GM21360 (cell line): Measurements from ENCODE around the gene NAALADL2.

Source experiments
- ATAC-seq: cut with Tn5 transposase; IDR thresholded peaks from one replicate; pipeline ENCODE4 v1.9.1; 2021; ENCODE audit warnings: mild to moderate bottlenecking, moderate library complexity; ENCODE audit not compliant: unreplicated experiment

The NAALADL2 gene

DNA sequence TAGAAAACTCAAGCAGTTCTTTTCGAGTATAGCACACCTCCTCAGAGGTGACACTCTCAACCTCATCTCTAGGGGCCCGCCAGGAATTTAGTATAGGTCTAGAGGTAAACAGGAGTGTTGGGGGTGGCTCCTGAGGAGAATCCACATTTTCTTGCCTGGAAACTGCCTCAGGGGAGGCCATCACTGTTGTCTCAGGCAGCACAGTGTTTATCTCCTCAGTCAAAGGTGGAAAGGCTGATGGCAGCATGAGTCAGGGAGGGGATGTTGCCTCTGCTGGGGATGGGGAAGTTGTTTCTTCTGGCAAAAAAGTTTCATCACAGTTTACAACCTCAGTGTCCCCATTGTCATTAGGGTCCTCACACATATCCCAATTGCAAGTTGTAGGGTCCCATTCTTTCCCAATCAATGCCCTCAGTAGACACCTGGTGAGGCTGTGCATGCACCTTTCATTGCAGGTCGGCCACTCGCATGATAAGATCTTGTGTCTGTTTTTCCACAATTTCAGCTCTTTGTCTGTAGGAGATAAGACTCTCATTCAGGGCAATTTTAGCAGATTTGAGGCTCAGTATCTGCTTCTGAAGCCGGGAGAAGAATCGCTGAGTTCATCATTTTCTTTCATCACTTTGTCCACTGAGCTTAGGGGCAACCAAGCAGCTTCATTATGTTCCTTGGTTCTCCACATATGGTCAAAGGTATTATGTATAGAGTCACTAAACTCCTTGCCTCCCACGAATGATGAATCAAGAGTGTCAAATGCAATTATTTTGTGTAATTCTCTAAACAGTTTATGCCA lies 25.8 kb downstream of the NAALADL2 start:
- no peak for ATAC-seq

DNA sequence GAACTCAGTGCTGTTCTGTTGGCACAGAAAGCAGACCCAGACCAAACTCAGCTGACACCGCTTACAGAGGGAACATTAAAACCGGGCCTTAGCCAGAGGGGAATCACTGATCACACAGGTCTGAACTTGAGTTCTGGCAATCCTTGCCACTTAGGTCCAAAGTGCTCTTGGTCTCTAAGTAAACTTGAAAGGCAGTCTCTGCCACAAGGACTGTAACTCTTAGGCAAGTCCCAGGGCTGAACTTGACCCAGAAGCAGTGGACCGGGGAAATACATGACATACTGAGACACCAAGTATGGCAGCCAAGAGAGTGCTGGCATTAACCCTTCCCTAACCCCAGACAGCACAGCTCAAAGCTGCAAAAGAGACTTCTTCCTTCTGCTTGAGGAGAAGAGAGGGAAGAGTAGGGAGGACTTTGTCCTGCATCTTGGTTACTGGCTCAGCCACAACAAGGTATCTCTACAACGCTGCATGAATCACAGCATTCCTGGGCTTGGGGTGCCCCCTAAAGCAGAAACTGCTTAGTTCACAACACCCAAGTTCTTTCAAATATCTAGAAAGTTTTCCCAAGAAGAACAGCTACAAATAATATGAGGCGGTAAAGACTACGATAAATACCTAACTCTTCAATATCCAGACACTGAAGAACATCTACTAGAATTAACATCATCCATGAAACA lies 32.5 kb downstream of the NAALADL2 start:
- no peak for ATAC-seq

DNA sequence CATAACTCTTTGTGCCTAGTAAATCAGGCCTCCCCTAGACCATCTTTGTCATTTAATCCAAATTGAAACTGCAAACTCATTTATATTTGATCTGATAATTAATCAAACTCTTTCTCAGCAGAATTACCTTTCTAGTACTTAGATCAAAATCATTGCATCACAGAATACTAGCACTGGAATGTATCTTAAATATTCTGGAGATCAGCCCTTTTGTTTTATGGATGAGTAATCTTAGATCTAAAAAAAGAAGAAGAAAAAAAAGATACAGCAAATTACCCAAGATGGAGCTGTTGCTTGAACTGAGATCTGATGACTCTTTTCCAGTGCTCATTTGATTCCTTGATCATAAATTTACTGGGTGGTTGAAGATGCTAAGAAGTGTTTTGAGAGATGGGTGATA lies 47.9 kb downstream of the NAALADL2 start:
- ATAC-seq, result no peak

DNA sequence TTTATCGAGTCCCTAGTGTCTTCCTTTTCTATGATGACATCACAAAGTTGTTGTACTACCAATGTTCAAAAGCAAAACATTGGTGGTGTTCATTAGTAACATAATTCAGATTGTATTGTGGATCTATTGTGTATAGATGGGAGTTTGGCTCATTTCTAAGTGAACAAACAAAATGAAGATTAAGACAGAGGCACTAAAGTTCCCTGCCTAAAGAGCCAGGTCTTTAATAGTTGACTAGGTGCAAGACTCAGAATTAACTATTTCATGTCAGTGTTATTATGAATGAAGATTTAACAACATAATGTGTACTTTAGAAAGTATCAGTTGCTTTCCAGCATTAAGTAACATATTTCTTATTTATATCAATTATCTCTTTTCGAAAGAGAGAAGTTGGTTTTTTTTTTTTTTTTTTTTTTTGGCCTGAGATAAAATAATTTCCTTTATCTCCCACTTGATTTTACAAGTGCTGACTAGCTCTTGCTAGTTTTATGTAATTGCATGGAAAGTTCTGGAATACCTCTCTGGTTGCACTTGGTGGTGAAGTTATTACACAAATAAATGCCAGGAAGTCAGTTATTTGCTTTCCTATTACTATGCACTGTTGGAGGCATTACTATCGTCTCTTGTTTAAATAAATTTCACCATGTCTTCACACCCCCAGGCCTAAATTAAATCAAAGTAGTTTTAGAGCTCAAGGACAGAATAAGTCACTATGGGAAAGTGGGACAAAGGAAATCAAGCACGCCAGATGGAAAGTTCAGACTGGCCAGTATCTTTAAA lies 48.7 kb downstream of the NAALADL2 start:
- ATAC-seq, result no peak

DNA sequence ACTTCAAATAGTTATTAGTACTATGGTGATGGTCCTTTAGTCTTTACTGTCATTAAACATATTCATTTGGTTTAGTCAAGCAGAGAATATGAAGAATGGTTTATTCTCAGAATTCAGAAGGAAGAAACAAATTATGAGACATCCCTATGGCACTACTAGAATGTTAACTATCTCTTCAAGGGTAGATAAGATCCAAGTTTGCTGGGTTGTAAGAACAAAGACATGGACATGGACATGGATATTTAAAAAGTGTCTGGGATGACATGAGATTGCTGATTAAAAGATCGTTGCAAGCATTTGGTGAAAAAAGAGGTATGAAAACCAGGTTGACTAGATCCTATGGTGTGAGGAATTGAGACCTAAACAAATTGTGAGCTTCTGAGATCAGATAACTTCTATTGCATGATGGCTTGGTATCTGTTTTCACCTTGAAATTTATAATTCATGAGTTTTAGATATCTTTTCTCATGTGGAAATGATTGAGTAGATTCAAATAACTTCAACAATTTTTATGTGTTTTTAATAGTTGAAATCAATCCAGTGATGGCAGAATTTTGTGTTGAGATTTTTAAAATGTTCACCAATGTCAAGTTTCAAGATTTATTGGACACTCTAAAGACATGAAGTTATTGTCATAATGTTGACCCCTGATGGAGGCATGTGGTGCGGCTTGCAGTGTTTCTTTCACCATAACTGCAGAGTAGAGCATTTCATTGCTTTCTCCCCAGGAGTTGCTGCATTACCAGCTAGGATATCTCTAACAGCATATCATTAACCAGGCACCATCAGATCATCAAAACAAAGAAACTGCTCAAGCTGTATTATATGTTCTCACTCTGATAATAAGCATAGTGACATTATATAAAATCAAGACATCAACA lies 72.6 kb downstream of the NAALADL2 start:
- no peak for ATAC-seq

DNA sequence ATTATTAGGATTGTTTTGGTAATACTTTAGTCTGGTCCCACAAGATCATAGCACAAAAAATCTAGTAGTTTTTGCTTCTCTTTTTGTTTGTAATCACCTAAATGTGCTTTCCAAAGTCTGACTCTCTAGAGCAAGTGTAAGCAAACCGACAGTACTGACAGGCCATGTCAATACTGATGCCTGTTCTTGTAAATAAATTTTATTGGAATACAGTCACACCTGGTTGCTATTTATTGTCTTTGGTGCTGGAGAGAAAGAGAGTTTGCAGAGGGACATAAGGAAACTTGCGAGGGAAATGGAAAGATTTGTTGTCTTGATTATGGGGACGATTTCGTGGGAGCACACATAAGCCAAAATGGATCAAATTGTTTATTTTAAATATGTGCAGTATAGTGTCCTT lies 77.5 kb downstream of the NAALADL2 start:
- no peak for ATAC-seq

DNA sequence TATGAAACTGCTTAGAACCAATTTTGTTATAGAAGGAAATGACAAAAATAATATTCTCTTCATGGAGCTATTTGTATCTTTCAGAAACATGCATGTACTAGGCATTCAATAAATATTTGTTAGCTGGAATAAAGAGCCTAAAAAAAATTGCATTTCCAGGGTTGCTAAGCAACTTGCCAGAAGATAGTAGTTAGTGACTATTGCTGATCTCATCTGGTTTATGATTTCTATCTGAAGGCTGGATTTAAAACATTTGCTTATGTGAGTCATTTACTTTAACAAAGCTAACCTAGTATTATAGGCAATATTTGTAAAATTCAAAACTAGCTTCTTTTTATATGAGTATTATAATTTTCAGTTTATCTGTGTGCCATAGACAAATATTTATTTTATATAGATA lies 78.3 kb downstream of the NAALADL2 start:
- ATAC-seq, result no peak

DNA sequence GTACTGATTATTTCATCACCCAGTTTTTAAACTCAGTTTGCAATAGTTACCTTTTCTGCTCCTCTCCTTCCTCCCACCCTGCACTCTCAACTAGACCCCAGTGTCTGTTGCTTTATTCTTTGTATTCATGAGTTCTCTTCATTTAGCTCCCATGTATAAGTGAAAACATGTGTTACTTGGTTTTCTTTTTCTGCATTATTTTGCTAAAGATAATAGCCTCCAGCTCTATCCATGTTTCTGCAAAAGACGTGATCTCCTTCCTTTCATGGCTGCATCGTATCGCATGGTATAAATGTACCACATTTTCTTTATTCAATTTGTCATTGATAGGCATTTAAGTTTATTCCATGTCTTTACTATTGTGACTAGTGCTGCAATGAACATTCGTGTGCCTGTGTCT lies 79.0 kb downstream of the NAALADL2 start:
- ATAC-seq, result no peak

DNA sequence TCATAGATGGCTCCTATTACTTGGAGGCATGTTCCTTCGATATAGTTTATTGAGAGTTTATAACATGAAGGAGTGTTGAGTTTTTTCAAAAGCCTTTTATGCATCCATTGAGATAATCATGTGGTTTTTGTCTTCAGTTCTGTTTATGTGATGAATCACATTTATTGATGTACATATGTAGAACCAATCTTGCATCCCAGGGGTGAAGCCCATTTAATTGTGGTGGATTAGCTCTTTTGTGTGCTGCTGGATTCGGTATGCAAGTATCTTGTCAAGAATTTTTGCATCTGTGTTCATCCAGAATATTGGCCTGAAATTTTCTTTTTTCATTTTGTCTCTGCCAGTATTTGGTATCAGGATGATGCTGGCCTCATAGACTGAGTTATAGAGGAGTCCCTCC lies 81.0 kb downstream of the NAALADL2 start:
- no peak for ATAC-seq

DNA sequence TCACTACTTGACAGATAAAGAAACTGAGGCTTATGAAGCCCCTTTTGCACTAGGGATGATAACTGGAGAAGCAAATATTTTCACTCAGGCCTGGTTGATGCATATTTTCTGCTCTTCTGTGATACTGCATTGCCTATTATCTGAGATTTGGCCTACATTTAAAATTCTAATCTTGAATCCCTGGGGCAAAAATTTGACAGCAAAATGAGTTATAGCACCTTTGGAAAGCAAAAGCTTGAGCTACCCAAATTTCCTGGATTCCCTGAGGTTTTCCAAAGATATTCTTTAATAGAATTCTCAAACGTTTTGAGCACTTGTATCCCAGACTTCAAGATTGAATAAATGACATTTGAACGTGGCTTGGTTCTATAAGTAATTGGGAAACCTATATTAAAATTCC lies 86.1 kb downstream of the NAALADL2 start:
- no peak for ATAC-seq

DNA sequence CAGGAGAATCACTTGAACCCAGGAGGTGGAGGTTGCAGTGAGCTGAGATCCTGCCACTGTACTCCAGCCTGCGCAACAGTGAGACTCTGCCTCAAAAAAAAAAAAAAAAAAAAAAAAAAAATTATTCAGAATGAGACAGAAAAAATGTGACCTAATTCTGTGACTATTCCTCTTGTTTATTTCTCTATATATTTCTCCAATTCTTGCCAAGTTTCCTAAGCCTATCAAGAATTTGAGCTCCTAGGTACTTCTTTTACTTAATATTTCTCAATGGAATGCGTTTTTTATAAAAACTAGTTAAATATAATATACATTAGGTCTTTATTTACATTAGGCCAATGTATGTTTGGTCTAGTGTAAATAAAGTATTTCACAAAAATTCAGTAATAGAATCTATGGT lies 86.8 kb downstream of the NAALADL2 start:
- no peak for ATAC-seq

DNA sequence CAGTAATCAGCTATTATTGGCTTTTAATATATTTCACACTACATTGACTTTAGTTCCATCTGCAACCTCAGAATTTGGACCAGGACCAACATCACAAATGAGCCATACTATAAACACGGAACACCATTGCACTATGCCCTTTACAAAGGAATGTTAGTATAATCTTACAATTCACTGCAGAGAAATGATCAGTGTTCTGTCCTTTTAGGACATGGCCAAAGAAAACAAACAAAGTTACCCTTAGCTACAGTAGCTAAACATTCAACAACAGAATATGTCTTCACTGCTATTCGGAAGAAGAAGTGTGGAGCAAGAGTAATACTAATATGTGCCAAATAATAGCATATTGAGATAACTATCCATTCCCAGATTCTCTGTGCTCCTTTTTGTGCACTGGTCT lies 90.4 kb downstream of the NAALADL2 start:
- ATAC-seq, result no peak

DNA sequence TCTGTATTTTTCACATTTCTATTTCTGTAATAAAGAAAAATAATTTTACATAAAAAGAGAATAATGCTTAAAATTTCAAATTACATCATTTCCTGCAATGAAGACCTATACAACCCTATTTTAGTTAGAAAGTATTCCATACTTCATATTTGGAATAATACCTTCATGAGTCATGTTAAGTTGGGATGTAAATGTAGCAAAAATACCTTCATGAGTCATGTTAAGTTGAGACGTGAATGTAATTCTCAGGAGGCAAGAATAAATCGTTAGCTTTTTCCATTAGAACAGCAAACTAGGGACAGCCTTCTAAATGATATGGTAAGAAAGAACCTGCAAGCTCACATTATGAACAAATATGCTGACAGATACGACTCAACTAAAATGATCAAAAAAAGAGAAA lies 91.9 kb downstream of the NAALADL2 start:
- ATAC-seq, result no peak

DNA sequence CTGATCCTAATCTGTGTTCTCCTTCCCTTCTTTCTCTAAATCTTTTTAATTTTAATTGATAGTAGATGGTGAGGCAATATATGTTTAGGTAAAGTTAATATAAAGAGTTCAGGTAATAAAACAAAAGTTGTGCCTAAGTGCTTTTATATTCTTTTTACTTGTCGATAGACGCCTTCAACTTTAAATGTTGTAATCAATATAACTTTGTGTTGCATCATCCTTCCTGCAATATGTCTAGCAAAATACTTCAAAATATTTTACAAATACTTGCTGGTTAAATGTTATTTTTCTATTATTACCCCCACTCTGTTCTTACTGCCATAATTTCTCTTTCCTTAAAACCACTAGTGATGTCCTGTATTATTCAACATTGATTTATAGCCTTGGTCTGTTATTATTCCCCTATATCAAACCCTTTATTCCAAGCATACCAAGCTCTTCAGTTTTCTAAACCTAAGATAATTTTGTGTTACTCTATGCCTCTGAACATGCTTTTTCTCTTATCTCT lies 92.4 kb downstream of the NAALADL2 start:
- ATAC-seq, result no peak

DNA sequence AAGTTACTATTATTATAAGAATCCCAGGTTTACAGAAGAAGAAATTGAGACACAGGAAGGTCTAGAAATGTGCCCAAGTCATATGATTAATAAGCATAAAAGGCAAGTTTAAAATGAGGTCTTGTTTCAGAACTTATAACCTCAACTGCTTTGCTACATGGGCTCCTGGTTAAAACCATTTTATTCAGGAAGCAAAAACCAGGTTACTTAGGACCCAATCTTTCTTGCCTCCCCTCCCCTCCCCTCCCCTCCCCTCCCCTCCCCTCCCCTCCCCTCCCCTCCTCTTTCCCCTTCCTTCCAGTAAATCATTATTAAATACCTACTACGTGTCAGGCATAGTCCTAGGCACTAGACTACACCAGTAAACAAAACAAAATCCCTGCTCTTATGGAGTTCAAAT lies 93.9 kb downstream of the NAALADL2 start:
- no peak for ATAC-seq

DNA sequence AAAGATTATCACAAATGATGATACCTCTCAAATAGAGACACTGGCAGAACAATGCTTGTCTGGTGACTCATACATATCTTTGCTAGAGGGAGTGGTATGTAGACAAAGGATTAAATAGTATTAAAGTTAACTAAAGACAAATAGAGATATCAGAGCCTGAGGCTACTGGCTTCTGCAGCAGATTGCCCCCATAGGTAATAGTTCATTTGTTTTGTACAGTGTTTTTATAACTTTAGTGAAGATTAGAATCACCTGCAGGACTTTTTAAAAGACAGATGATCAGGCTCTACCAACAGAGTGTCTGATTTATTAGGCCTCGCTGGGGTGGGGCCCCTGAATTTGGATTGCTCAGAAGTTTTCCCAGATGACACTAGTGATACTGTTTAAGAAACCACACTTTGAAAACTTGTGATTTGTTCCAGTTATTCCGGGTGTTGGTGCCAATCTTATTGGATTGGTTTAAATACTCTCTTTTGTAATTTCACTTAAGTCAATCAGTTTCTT lies 96.4 kb downstream of the NAALADL2 start:
- no peak for ATAC-seq

DNA sequence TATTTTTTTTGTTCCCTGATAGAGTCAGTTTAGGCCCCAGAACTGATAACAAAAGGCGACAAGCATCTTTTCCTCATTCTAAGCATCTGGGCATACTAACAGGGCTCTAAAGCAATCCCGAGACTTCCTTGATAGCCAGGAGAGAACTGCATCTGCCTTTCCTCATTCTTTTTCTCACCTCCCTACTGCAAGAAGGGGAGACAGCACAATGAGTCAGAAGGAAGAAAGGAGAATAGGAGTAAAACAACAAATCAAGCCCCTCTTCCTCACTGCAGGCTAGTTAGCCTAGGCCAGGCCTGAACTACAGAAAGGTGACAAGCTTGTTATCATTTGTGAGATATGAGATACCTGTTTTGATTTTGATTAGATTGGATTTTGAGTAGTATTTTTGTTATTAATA lies 97.9 kb downstream of the NAALADL2 start:
- no peak for ATAC-seq

DNA sequence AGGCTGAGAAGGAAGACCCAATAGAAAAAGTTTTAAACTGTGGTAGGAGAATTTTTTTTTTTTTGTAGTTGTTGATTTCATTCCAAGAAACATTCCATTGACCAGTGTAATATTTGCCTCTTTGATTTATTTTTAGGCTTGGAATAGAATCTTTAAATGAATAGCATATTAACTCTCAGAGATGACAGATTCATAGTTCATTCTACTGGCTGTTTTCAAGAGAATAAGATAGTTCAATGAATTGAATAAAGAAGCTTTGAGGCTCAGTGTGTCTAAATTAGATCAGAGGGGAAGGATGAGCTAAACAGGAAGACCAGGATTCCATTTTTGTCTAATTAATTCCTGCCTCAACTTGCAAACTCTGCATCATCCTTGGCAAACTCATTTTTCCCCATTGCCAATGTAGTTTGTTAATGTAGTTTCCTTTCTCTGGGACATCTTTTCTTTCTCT lies 98.4 kb downstream of the NAALADL2 start:
- ATAC-seq, result no peak

DNA sequence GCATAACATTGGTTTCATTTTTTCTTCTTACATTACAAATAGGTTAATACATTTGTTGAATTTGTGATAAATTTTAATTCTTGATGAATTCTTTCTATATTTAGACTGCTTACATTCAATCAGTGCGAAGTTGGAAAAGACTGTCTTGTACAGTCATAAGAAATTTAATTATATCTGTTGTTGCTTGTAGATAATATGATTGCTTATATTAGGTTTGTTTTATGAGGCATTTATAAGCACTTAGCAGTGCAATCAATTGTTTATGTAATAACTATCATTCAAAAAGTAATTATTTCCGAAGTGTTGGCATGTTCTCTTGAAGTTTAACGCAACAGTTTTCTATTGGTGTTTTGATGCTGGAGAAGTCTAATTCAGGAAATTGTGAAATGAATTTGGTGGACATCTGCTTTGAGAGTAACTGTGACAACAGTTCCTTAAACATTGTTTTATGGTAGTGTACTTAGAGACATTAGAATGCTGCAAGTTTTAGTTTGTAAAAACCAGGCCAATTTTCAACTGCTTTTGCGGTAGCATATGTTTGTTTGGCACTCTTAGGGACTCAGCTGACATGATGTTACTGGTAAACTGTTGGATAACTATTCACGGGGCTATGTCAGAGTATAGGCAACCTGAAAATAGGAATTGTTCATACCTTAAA lies 99.7 kb downstream of the NAALADL2 start:
- ATAC-seq, result no peak

DNA sequence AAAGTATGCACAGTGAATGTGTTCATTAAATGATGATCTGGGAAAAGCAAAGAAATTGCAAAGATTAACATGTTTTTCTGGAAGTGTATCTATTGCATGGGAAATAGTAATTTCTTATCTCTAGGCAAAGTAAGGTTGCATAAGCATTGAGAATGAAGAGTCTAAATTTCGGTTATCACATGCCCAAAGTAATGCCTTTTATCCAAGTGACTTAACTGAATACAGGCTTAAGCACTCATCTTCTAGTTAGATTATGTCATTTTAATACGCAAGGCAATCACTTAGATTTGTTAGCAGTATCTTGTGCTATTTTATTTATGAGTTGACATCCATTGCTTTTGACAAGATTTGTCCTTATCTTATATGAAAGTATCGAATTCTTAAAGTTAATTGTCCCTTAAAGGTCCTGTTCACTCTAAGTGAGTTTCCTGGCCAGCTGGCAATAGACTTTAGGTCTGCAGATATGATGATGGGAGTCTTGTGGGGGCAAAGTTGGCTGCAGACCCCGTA lies 100.5 kb downstream of the NAALADL2 start:
- no peak for ATAC-seq
